RKO (cell line): ENCODE measurements around the gene SLC16A9.
"Not testable (repeated sequence)": the region's sequence is repeated elsewhere in the genome, so short reads cannot be mapped to it uniquely, and the experiment has no call there.

Experiments used
- DNase-seq: peaks from one replicate; pipeline ENCODE4 v3.0.0-alpha.2; 2016; ENCODE audit warnings: low spot score

The SLC16A9 gene

GRCh38 chr10:59674215-59674836 is 35.3 kb downstream of the SLC16A9 start:
- peak; percentile 48 for DNase-seq

DNA sequence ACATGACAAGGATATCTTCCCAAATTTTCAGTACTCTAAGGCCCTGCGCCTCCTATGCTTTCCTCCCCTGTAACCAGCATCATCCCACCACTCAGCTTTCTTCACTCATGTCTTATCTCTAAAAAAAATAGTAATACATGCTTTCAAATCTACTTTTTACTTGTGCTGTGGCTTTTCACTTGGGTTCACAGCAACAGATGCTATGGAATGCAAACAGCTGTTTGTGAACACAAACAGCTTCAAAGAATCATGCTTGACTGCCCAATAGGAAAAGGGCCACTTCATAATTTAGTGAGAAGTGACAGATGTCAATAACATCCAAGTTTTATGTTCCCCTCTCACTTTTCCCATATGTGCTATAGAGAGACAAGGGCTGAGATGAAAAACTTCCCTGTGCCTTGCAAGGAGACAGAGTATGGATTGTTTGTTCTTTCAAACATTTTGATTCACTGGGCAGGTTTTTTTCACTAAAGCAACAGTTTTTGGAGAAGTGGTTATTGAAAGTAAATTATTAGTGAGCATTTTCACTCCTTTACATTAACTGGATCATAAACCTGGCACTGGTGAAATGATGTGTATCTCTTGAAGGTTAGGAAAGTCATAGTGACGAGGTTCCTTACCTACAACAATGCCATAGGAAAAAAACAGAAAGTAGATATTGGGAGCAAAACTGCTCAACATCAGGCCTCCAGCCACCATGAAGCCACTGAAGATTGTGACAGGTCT is 37.3 kb downstream of the SLC16A9 start:
- no peak for DNase-seq

GRCh38 chr10:59670269-59670668 is 39.4 kb downstream of the SLC16A9 start:
- no peak for DNase-seq

GRCh38 chr10:59668096-59668495 is 41.6 kb downstream of the SLC16A9 start:
- DNase-seq: no peak

DNA sequence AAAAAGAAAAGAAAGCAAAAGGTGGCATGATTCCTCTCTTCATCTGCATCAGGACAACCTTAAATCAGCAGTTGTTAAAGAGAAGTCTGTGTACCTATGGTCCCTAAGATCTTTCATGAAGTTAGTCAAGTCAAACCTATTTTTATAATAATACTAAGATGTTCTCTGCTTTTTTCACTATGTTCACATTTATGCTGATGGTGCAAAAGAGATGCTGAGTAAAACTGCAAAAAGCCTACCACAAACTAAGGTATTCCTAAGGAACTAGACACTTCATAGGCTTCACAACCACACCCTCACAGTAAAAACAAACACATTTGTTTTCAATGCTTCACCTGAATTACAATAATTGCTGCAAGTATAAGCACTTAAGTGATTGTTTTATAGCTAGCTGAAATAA is 43.3 kb downstream of the SLC16A9 start:
- no peak for DNase-seq

GRCh38 chr10:59663213-59663612 is 46.4 kb downstream of the SLC16A9 start:
- not testable (repeated sequence) for DNase-seq

DNA sequence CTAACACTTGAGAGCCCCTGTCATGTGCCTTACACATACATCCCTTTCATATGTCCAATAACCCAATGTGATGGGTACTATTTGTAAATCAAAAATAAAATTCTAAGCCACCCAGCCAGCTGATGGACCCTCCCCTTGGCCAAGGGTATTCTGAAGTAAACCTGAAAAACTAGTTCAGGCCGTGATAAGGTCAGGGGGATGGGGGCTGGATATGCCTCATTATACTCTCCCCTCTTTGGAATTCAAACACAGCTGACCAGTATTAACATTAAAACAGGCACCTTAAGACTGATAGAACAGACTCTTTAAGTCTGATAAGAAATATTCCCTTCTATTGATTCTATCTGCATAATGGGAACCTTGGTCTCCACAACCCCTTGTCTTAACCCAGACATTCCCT is 51.9 kb downstream of the SLC16A9 start:
- no peak for DNase-seq

DNA sequence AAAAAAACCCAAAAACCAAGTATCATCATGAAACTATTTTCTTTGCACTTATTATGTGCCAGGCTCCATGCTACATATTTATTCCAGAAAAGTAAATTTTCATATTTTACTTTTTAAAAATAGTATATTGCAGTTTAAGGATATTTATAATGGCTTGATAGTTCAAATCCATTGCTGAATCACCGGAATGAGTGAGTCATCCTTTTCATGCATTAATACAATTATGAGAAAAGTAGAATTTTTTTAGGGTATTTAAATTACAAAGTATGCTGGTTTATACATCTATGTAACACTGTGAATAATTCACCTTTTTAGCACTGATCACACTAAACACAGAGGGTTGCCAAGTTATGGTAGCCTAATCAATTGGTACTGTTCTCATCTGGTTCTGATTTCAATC is 54.3 kb downstream of the SLC16A9 start:
- DNase-seq: no peak

GRCh38 chr10:59654007-59654406 is 55.6 kb downstream of the SLC16A9 start:
- DNase-seq: no peak

- no peak for DNase-seq
Observed at GRCh38 chr10:59651902-59652301, 57.7 kb downstream of the SLC16A9 start.

- DNase-seq: no peak
Observed at GRCh38 chr10:59649606-59650346, 59.9 kb downstream of the SLC16A9 start.

DNA sequence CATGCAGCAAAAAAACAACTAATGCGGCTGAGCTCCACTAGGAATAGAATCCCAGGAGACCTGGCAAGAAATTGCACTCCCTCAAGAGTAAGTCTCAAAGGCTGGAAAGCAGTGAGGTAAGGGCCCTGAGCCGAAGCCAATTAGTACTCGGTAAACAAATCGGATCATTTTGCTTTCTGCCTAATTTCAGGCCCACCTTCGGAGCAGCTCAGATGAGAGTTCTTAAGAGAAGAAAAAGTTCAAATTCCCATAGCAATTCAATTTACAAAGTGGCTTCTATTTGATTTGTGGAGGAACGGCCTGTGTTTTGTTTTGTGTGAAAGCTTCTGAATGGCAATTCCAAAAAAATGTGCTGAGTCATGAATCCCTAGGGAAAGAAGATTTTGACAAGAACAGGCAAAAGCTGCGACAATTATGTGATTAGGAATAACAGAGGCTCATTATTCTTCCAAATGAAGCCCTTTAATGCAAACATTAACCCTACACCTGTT is 60.9 kb downstream of the SLC16A9 start:
- no peak for DNase-seq

DNA sequence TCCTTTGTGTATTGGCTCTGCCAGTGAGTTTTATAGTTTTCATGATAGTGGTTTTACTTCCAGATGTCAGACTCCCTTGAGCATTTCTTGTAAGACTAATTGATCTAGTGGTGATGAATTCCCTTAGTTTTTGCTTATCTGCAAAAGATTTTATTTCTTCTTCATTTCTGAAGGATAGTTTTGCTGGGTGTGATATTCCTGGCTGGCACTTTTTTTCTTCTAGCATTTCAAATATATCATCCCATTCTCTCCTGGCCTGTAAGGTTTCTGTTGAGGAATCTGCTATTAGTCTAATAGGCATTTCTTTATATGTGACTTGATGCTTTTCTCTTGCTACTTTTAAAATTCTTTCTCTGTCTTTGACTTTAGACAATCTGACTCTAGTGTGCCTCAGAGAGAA is 64.8 kb downstream of the SLC16A9 start:
- DNase-seq: no peak

DNA sequence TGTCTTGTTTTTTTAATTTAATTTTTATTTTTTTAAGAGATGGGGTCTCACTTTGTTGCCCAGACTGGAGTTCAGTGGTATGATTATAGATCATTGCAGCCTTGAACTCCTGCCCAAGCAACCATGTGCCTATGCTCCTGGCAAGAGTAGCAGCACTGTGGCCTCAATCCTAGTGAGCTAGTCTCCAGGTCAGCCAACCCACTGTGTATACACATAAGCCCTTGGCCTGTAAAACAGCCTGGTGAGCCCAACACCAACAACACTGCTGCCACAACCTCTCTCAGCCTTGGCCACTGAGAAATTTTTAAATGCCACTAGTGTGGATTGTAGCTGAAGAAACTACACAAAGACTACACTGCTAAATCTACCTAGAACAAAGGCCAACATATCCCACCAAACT is 68.0 kb downstream of the SLC16A9 start:
- not testable (repeated sequence) for DNase-seq

DNA sequence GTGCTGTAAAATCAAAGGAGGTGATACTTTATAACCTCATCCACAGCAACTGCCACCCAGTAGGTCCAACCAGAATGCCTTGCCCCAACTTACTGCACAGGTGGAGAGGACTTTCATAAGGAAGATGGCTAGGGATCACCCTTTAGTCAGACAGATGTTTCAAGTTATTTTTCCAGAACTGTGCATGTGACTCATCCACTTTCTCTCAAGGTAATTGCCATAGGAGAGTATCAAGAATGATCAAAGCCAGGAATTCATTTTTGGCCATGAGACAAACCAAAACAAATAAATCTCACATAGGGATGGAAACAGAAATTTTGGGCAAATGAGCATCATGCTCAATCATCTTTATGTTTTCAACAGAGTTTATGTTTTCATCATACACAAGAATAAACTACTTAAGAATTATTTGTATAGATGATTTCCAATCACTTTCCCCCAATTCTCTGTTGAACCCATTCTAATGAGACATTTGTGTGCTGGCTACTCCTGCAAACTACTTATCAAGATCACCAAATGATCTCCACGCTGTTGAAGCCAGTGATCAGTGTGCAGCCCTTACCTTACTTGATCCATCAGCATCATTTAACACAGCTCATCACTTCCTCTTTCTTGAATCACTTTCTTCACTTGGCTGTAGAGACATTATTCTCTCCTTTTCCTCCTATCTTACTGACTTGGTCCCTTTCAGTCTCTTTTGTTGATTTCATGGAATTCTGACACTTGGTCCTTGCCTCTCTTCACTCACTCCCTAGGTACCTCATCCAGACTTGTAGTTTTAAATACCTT is 74.0 kb downstream of the SLC16A9 start:
- DNase-seq: no peak

- no peak for DNase-seq
Observed at GRCh38 chr10:59634102-59634501, 75.5 kb downstream of the SLC16A9 start.

DNA sequence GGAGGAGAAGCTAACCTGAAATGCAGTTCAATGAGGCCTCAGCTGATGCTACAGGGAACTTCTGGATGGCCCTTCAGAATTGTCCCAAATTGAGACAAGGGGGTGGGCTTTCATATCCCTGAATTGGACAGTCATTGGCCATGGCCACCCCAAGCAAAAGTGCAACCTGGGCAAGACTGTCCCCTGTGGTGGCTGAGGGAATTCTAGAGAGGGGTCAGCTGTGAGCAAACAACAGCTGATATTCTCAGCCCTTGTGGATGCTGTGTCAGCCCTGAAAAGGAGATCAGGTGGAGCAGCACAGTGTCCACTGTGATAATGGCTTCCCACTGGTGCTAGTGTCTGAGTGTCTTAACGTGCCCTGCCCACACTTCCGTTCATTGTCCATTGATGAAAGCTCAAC is 76.6 kb downstream of the SLC16A9 start:
- no peak for DNase-seq

GRCh38 chr10:59631882-59632807 is 77.5 kb downstream of the SLC16A9 start:
- peak; percentile 10 for DNase-seq

DNA sequence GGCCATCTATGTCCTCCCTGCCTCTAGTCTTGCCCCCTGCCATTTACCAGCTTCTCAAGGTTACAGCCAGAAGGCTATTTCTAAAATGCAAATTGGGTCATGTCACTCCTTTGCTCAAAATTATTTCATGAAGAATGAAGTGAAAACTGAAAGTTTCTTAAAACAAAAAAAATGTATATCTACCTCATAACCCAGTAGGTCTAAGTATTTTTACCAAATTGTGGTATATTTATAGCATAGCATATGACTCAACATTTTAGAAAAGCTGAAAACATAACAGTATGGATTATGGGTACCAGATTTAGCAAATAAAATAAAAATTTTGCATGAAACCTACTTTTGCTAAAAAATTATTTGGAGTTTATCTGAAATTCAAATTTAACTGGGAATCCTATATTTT is 78.4 kb downstream of the SLC16A9 start:
- no peak for DNase-seq

DNA sequence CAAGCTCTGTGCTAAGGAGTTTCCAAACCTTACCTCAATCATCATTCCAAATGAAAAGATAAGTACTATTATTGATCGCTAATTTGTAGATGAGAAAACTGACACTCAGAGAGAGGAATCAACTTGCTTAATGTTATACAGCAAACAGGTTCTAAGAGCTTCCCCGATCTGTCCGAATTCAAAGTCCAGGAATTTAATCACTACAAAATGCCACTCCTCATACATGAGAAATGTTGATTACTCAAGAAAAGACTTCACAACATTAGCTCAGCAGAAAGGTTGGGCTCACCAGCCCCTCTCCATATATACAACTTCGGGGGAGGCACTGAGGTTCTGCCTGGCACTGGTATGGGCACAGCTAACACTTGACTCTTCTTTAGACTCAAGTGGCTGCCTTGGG is 80.7 kb downstream of the SLC16A9 start:
- no peak for DNase-seq

DNA sequence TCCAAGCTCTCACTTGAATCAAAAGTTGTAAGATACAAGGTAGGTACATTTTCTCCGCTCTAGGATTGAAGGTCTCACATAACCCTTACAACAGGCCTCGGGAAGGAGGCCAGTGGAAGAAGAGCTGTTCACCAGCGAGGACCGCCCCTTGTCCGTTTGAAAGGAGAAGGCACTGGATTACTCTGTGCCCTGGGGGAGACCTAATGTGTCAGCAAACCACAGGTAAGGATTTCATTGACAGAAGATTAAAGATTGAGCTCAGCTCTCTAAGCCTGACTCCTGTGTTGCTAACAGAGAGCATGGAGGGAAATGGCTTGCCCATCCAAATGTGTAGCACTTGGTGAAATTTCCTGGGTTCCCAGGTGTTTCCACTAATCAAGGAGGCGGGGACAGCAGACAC is 81.2 kb downstream of the SLC16A9 start:
- DNase-seq: no peak
